Measurements from ENCODE around the gene SDHA. TPM values are rescaled to one million over a fixed set of nuclear protein-coding genes. Genes with fewer than 3 reads are reported as not detected.
"Not testable (repeated sequence)": the region's sequence is repeated elsewhere in the genome, so short reads cannot be mapped to it uniquely, and the experiment has no call there.

The SDHA gene
- polyA plus RNA-seq, 3 donors, result 130 to 150 (median 148) TPM

DNA sequence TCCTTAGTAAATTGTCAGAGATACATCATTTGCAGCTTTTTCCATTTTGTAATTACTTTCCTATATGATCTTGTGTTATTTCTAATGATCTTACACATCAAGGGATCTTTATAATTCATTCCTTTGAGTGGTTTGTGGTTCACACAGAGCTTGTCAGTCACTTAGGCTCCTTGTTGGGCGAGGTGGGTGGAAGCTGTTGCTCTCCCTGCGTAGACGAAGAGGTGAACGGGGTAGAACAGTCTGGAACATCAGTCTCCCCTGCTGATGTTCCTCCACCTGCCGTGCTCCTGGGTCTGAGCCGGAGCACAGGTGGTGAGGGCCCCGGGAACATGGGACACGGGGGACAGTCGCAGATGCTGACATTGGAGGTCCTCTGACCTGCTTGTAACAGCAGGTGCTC is 17.4 kb downstream of the SDHA start:
- not testable (repeated sequence) for DNase-seq (ENCODE audit: extremely low read depth in 1 of 11, low read depth in 9 of 11, low spot score in 4 of 11)

DNA sequence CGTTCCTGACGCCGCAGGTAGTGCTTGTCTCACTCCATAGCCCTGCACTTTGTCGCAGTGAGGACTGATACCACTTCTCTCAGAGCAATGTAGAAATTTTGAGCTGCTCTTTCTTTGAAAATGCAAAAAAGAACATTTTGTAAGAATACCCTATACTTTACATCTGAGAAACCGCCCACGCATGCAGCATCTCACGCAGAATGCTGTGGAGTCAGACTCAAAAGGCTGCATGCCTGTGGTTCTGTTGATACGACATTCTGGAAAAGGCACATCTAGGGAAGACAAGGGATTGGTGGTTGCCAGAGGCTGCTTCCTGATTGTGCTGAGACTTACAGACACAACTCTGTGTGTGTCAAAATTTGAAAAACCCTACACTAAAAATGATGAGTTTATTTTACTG is 19.8 kb downstream of the SDHA start:
- DNase-seq (ENCODE audit: extremely low read depth in 1 of 11, low read depth in 9 of 11, low spot score in 4 of 11), result not testable (repeated sequence)

DNA sequence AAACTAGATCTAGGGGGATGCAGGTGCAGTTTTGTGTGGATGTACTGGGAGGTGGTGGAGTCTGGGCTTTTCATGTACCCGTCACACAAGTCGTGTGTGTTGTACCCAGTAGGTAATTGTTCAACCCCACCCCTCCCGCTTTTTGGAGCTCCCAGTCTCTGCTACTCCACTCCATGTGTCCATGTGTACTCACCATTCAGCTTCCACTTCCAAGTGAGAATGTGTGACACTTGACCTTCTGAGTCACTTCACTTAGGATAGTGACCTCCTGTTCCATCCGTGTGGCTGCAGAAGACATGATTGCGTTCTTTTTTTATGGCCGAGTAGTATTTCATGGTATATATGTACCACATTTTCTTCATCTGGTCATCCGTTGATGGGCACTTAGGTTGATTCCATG is 22.4 kb downstream of the SDHA start:
- DNase-seq (ENCODE audit: extremely low read depth in 1 of 11, low read depth in 9 of 11, low spot score in 4 of 11), result not testable (repeated sequence)

DNA sequence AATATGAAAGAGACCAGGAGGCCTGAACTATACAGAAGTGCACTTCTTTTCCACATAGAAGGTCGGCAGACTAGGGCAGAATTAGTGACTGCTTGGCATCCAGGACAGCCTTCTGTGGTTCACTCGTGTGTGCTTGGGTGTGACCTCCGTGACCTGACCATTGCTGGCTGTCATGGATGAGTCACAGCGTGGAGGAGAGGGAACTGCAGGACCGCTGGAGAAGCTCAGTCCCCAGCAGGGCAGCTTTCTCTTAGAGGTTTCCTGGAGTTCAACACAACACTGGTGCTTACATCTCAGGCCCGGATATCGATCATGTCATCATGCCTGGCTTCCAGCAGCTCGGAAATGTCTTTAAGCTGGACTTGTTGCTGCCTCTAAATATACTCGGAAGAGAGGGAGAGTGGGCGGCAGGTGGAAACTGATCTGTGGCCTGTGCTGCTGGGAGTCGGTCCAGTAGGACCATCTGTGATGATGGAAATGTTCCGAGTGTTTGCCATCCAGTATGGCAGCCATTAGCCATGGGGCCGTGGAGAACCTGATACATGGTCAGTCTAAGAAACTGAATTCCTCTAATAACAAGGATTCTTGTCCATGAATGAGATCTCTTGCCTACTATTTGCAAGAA is 23.0 kb downstream of the SDHA start:
- not testable (repeated sequence) for DNase-seq (ENCODE audit: extremely low read depth in 1 of 11, low read depth in 9 of 11, low spot score in 4 of 11)

DNA sequence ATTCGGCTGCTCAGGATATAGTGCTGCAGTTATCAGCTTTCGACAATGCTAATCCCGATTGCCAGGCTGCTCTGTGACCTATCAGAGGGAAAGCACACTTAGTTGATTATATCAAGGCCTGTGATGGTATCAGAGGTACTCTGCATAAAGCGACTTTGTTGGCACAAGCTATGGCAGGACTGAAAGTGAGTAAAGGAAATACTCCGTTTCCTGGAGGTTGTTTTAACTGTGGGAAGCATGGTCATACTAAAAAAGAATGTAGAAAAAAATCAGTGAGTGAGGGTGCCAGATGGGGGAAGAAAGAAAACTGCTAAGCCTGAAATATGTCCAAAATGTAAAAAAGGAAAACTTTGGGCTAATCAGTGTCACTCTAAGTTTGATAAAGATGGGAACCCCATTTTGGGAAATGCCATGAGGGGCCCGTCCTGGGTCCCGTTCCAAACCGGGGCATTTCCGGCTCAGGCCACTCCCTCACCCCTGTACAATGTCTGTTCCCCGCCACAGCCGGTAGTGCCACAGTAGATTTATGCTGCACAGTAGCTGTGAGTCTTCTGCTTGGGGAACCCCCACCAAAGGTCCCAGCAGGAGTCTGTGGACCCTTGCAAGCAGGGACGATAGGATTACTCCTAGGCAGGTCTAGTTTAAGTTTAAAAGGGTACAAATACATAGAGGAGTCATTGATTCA is 25.7 kb downstream of the SDHA start:
- not testable (repeated sequence) for DNase-seq (ENCODE audit: extremely low read depth in 1 of 11, low read depth in 9 of 11, low spot score in 4 of 11)

DNA sequence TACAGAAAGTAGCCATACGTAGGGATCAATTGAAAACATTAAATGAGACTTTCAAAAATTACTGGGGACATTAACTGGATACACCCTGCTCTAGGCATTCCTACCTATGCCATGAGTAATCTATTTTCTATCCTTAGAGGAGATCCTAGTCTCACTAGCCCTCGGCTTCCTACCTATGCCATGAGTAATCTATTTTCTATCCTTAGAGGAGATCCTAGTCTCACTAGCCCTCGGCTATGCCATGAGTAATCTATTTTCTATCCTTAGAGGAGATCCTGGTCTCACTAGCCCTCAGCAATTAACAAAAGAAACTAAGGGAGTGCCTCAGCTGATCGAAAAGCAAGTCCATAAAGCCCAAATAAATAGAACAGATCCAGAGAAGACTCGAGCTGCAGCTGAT is 27.6 kb downstream of the SDHA start:
- not testable (repeated sequence) for DNase-seq (ENCODE audit: extremely low read depth in 1 of 11, low read depth in 9 of 11, low spot score in 4 of 11)

DNA sequence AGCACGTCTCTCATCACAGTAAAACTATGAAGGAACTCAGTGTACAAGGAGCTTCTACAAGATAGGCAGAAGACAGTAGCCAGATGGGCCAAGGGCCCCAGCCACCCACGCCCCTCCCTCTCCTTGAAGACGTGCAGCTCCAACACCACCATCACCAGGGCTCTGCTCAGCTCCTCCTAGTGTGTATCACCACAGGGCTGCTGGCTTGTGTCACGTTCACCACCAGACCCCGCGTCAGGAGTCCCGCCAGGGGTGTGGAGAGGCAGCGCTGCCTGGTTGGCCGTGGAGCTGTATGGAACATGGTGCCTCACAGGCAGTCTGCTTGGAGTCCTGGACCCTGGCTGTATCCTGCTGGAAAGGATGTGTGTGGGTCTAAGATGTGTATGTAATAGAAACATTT is 32.3 kb downstream of the SDHA start:
- not testable (repeated sequence) for DNase-seq (ENCODE audit: extremely low read depth in 1 of 11, low read depth in 9 of 11, low spot score in 4 of 11)

DNA sequence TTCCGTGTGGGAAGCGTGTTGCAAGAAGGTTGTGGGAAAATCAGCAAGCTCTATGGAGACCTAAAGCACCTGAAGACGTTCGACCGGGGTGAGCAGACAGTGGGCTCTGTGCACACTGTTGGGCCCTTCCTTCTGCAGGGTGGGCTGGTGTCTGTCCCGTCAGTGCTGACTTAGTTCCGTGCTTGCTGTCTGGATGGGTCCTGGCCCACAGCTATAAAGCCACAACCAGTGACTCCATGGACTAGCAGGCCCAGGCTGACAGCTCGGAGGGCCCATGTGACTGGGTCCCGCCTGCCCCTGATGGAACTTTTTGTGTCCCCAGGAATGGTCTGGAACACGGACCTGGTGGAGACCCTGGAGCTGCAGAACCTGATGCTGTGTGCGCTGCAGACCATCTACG is 32.9 kb downstream of the SDHA start:
- DNase-seq (ENCODE audit: extremely low read depth in 1 of 11, low read depth in 9 of 11, low spot score in 4 of 11), result not testable (repeated sequence)

DNA sequence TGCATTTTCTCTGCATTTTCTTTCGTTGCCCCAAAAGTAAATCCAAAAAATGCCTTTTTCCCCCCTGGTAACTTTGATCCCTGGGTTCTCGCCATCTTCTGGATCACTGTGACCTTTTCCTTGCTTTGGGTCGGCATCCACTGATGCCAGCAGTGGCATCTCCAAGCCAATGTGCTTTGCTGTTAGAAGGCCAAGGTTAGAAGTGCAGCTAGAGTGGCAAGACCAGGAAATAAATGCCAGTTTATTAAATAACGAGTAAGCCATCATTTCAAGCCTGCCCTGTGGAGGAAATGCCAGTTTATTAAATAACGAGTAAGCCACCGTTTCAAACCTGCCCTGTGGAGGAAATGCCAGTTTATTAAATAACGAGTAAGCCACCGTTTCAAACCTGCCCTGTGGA is 33.4 kb downstream of the SDHA start:
- DNase-seq (ENCODE audit: extremely low read depth in 1 of 11, low read depth in 9 of 11, low spot score in 4 of 11), result not testable (repeated sequence)

DNA sequence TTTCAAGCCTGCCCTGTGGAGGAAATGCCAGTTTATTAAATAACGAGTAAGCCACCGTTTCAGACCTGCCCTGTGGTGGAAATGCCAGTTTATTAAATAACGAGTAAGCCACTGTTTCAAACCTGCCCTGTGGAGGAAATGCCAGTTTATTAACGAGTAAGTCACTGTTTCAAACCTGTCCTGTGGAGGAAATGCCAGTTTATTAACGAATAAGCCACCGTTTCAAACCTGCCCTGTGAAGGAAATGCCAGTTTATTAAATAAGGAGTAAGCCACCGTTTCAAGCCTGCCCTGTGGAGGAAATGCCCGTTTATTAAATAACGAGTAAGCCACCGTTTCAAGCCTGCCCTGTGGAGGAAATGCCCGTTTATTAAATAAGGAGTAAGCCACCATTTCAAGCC is 33.9 kb downstream of the SDHA start:
- not testable (repeated sequence) for DNase-seq (ENCODE audit: extremely low read depth in 1 of 11, low read depth in 9 of 11, low spot score in 4 of 11)

DNA sequence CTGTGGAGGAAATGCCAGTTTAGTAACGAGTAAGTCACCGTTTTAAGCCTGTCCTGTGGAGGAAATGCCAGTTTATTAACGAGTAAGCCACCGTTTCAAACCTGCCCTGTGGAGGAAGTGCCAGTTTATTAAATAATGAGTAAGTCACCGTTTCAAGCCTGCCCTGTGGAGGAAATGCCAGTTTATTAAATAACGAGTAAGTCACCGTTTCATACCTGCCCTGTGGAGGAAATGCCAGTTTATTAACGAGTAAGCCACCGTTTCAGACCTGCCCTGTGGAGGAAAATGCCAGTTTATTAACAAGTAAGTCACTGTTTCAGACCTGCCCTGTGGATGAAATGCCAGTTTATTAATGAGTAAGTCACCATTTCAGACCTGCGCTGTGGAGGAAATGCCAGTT is 34.4 kb downstream of the SDHA start:
- no peak for DNase-seq (ENCODE audit: extremely low read depth in 1 of 11, low read depth in 9 of 11, low spot score in 4 of 11)

DNA sequence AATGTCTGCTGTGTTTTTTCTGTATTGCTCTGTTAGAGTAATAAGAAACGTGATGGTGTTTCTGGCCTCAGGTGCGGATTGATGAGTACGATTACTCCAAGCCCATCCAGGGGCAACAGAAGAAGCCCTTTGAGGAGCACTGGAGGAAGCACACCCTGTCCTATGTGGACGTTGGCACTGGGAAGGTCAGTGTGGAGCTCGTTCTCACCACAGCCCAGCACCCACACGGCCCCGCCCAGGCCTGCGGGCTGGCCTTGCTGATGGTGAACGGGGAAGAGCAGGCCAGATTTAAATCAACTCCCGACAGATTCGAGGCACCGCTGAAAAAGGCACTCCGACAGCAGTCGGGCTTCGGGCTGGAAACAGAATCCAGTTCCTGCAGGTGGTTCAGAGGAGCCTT is 36.2 kb downstream of the SDHA start:
- DNase-seq (ENCODE audit: extremely low read depth in 1 of 11, low read depth in 9 of 11, low spot score in 4 of 11), result not testable (repeated sequence)

DNA sequence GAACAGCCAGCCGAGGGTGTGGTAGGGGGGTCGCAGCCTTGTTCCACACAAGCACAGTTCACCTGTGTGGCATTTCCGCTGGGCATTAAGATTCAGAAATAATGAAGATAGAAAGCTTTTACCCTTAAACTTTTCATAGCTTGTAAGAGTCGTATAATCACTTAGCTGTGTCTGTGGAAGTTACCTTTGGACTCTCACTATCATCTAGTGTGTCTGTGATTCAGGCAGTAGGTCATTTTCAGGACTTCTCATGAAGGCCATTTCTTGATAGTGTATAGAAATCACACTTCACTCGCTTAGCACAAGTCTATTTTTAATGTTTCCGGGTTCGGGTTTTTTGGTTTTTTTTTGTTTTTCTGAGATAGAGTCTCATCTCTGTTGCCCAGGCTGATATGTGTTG is 37.0 kb downstream of the SDHA start:
- not testable (repeated sequence) for DNase-seq (ENCODE audit: extremely low read depth in 1 of 11, low read depth in 9 of 11, low spot score in 4 of 11)

DNA sequence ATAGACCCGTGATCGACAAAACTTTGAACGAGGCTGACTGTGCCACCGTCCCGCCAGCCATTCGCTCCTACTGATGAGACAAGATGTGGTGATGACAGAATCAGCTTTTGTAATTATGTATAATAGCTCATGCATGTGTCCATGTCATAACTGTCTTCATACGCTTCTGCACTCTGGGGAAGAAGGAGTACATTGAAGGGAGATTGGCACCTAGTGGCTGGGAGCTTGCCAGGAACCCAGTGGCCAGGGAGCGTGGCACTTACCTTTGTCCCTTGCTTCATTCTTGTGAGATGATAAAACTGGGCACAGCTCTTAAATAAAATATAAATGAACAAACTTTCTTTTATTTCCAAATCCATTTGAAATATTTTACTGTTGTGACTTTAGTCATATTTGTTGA is 38.2 kb downstream of the SDHA start:
- not testable (repeated sequence) for DNase-seq (ENCODE audit: extremely low read depth in 1 of 11, low read depth in 9 of 11, low spot score in 4 of 11)

DNA sequence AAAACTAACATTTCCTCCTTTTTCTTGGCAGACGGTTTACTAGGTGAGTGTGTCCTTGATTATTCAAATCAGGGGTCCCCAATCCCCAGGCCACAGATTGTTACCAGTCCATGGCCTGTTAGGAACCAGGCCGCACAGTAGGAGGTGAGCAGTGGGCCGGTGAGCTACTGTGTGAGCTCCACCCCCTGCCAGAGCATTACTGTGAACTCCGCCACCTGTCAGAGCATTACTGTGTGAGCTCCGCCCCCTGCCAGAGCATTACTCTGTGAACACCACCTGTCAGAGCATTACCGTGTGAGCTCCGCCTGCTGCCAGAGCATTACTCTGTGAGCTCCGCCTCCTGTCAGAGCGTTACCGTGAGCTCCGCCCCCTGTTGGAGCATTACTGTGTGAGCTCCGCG is 39.0 kb downstream of the SDHA start:
- DNase-seq (ENCODE audit: extremely low read depth in 1 of 11, low read depth in 9 of 11, low spot score in 4 of 11), result no peak

DNA sequence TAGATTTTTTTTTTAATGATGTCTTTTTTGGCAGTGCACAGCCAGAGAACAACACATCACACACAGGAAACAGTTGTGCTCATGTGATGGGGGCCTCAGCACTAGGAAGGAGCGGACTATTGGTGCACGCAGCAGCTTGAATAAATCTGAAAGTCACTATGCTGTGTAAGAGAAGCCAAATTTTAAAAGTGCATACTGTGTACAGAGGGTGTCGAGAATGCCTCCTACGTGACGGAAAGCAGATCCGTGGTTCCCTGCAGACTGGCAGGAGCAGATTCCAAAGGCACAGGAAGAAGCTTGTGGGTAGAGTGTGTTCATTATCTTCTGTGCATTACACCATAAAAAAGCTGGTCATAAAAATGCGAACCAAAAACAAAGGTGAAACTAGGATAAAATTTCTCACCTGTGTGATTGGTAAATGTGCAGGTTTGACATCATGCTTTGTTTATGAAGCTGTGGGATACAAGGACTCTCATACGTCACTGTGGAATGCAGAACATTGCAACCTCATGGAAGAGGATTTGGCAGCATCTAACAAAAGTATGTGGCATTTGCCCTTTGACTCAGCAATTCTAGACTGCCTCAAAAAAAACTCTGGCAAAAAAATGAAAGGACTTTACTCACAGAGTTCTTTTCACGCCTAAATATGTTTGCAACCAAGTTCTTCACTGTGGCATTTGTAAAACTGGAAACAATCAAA is 45.3 kb downstream of the SDHA start:
- not testable (repeated sequence) for DNase-seq (ENCODE audit: extremely low read depth in 1 of 11, low read depth in 9 of 11, low spot score in 4 of 11)

DNA sequence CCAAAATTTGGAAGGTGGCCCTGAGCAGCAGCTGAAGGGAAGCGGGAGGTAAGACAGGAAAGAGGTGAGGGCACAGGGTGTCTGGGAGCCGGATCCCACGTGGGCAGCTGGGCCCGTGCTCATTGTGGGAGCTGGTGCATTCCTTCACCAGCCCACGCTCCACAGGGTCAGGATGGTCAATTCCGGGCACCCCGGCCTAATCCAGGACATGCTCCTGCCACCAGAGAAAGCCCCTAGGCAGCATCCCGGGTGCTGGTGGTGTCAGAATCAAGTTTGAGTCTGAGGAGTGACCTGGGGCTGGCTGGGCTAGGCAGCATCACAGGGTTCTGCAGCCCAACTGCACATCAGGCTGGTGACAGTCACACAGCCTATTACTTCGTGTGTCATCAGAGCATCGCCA is 46.2 kb downstream of the SDHA start:
- no peak for DNase-seq (ENCODE audit: extremely low read depth in 1 of 11, low read depth in 9 of 11, low spot score in 4 of 11)

DNA sequence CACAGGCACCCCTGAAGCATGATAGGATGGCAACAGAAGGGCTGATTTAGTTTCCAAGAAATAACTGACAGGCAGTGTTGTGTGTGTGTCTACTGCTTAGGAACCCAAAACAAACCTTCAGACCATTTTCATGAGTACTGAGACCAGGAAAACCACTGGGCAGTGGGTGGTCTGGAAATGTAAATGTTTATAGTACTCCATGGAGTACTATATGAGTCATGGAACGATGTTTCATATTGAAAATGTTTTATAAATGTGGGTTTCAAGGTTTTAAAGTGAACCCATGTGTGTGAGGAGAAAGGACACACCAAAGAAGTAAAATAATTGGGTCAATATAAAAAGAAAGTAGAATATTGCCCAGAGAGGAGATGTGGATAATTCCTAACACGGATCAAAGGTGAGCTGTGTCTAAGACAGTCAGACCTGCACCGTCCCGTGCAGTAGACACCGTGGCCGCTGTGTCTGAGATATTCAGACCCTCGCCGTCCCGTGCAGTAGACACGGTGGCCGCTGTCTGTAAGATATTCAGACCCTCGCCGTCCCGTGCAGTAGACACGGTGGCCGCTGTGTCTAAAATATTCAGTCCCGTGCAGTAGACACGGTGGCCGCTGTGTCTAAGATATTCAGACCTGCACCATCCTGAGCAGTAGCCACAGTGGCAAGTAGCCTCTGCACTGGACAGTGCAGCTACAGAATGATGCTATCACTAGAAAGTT is 48.3 kb downstream of the SDHA start:
- DNase-seq (ENCODE audit: extremely low read depth in 1 of 11, low read depth in 9 of 11, low spot score in 4 of 11), result not testable (repeated sequence)

DNA sequence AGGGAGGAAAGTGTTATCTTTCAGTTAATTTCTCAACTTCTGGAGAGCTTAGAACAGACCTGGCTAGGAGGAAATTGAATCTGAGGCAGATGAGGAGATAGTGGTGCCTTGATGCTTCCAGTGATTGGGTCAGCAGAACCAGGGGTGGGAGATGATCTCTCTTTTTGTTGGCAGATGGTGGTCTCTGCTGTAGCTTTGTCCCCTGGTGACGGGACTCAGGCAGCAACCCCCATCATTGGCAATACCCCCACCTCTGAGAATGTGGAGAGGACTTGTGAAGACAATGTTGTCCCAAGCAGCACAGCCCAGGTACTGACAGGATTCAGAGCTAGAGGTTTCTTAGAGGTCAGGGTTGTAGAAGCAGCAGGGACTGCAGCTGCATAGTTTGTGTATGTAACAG is 49.6 kb downstream of the SDHA start:
- DNase-seq (ENCODE audit: extremely low read depth in 1 of 11, low read depth in 9 of 11, low spot score in 4 of 11), result no peak

DNA sequence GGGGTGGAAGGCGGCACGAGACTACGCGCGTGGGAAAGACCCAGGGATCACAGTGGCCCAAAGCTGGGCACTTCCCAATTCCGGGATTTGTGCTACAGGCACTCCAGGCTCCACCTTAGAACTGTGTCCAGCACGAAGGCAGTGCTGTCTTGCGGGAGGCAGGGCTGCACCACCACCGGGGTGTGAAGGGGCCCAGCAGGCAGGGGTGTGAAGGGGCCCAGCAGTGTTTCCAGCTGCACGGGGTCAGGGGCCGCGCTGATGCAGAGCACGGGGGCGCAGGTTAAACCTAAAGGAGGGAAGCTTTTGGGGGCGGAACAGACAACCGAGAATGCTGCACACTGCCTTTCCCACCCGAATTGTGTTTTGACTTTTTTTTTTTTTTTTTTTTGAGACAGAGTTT is 52.2 kb downstream of the SDHA start:
- DNase-seq (ENCODE audit: extremely low read depth in 1 of 11, low read depth in 9 of 11, low spot score in 4 of 11), result no peak
